ENCODE results near the gene TAS2R13.

The TAS2R13 gene

DNA sequence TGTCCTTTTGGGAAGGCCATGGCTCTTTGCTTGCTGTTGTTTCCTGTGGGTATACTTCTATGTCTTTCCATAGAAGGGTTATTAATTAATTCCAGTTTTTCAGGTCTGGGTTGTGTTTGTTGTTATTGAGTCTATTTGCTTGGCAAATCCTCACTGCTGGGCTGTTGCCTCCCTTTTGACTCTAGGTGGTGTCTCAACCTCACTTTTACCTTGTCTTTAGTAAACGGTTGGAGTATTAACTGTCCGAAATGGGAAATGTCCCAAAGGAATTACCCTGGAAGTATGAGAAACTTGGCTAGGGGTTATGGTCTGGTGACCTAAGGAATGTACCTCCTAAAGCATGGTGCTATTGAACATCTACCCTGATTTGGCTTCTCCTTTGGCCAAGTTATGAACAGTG is 42.0 kb downstream of the TAS2R13 start:
- DNase-seq (ENCODE audit: low spot score), result no peak

DNA sequence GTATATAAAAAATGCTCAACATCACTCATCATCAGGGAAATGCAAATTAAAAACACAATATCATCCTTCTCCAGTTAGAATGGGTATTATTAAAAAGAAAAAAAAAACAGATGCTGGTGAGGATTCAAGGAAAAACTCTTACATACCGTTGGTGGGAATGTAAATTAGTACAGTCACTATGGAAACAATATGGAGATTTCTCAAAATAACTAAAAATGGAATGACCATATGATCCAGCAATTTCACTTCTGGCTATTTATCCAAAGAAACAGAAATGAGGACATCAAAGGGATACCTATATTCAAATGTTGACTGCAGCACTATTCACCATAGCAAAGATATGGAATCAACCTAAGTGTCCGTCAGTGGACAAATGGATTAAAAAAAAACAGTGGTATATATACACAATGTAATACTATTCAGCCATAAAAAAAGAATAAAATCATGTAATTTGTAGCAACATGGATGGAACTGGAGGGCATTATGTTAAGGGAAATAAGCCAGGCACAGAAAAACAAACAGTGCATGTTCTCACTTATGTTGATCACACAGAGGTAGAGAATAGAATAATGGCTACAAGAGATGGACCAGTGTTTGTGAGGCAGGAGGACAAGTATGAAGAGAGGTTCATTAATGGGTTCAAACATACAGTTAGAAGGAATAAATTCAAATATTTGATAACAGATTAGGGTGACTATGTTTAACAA is 45.7 kb downstream of the TAS2R13 start:
- no peak for DNase-seq (ENCODE audit: low spot score)

DNA sequence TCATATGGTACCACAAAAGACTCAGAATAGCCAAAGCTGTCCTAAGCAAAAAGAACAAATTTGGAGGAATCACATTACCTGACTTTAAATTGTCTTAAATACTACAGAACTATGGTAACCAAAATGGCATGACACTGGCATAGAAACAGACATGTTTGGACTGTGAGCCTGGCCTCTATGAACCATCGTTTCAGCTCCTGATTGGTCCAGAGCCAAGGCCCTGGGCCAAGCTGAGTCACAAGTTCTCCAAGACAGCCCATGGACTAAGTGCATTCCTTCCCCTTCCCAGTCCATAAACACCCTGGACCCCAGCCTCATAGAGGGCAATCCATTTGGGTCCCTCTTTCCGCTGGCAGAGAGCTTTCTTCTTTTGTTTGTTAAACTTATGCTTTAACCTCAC is 48.0 kb downstream of the TAS2R13 start:
- DNase-seq (ENCODE audit: low spot score), result no peak
